ENCODE measurements around the gene TBX6.

Gene TBX6

DNA sequence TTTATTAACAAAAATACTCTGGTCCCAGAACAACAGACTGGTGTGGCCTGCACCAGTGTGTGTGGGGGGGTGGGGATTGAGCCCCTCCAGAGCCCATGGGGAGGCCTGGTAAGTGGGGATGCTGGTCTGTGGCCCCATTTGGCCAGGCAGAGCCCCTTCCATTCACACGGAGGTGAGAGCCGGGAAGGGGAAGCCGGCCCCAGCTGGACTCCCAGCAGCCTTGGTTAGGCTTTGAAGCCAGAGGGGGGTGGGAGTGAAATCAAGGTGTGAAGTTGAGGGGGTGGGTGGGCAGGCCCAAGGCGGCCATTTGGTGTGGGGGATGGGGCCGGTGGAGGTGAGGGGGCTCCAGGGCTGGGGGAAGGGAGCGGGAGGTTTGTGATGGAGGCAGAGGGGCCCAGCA lies 5.9 kb downstream of the TBX6 start:
- DNase-seq, result no peak

DNA sequence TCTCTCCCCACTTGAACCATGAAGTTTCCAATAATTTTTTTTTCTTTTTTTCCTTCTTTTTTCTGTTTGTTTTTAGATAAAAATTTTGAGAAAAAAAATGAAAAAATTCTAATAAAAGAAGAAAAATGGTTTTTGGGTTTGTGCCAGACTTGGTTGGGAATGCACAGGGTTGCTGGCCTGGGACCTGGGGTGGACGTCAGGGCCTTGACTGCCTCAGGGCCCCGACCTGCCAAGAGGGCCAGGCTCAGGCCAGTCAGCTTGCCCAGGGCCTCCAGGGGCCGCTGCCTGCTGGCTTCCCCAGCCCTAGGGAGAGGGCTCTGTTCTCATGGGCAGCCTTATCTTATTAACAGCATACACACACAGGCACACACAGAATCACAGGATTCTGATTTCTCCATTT lies 6.5 kb downstream of the TBX6 start:
- DNase-seq, result no peak

DNA sequence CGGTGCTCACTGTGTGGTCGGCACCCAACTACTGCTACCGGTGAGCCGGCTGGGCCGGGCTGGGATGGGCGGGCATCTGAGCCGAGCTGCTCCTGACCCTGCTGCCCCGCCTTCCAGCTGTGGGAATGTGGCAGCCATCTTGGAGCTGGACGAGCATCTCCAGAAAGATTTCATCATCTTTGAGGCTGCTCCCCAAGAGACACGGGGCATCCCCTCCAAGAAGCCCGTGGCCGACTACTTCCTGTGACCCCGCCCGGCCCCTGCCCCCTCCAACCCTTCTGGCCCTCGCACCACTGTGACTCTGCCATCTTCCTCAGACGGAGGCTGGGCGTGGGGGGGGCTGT lies 6.9 kb downstream of the TBX6 start:
- no peak for DNase-seq

DNA sequence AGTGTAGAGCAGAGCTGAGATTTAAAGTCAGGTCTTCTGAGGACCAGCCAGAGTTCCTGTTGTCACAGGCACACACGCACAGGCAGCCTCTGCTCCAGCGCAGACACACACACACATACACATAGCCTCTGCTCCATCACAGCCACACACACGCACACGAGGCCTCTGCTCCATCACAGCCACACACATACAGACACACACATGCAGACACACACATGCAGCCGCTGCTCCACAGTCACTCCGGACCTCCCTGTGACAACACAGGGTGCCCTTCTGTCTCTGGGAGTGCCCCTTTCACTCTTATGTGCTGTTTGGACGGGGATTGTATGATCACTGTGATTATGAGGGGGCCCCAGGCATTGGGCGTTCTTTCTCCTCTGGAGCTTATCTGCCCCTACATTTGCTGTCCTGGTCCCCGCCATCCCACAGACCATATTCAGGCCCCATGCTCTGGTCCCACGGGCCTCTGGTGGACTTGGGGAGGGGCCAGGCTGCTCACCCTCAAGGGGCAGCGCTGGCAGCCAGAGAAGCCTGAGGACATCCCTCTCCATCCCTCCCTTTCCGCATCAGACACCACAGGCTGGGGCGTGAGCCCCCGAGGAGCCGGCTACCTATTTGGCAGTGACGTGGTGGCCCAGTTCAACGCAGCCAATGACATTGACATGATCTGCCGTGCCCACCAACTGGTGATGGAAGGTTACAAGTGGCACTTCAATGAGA lies 7.5 kb downstream of the TBX6 start:
- no peak for DNase-seq

DNA sequence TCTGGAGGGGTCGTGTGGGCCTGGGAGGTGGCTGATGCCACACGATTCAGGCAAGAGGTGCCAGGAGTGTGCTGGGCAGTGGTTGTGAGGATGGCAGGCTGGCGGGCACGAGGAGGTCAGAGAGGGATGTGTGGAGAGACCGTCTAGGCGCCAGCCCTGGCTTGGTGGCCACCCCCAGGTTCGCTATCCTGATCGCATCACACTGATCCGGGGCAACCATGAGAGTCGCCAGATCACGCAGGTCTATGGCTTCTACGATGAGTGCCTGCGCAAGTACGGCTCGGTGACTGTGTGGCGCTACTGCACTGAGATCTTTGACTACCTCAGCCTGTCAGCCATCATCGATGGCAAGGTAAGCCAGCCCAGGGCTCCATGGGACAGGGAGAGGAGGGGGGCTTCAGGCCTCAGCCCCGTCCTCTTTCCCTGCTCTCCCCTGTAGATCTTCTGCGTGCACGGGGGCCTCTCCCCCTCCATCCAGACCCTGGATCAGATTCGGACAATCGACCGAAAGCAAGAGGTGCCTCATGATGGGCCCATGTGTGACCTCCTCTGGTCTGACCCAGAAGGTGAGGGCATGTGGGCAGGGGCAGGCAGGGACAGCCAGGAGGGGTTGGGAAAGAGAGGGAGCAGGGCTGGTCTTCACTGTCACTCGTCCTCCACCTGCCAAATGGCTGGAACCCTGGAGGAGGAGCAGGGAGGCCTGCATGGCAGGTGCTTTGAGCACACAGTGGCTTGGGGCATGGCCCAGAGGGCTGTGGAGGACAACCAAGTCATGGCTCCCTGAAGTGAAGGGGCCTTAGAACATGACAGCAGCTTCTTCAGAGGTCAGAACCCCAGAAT lies 8.3 kb downstream of the TBX6 start:
- no peak for DNase-seq

DNA sequence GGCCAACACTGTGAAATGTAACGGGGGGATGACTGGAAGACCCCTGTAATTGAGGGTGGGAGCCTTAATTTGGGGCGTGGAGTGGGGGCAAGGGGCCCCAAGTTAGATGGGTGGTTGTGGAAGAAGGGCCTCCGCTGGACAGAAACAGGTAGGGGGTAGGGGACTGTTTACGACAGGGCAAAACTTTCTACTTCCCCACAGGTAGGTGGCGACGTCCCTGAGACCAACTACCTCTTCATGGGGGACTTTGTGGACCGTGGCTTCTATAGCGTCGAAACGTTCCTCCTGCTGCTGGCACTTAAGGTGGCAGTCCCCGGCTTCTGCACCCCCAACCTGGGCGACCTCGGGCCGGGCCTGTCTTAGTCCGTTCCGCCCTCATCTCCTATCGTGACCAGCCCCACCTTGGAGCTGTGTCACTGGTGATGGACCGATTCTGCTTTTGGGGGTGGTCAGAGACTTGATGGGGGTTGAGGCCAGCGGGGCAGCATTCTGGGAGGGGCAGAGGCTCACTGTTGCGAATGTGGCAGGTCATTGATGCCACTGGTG lies 9.1 kb downstream of the TBX6 start:
- DNase-seq, result no peak

DNA sequence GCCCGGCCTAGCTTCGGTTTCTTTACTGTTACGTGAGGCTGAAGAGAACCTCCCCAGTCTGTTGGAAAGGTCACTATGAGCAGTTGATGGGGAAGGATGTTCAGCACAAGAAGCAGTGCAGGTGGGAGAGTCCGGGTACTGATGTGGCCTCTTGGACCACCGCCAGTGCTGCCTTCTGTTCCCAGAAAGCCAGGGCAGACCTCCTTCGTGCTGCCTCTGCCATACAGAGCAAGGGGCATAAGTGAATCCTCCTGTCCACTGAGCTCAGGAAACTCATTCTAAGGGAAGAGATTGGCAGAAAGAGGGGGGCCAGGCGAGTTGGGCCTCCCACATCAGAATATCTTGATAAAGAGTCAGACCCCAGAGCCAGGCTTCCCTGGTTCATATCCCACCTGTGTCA lies 12.2 kb downstream of the TBX6 start:
- DNase-seq, result no peak

DNA sequence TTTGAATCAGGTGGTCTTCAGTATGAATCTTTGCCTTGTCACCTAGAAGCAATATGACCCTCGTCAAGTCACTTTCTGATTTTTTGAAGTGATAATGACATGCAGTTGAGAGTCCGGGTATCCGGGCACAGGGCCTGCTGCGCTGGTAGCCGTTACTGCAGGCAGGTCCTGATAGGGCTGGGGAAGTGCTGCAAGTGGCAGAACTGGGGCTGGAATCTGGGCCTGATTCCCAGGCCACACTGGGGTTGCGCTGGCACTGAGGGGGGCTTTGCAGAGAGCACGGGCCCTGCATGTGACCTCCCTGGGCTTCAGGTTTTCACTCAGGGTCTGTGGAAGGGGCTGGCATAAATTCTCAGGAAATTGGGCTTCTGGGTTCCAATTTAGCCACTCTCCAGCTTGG lies 13.0 kb downstream of the TBX6 start:
- no peak for DNase-seq

DNA sequence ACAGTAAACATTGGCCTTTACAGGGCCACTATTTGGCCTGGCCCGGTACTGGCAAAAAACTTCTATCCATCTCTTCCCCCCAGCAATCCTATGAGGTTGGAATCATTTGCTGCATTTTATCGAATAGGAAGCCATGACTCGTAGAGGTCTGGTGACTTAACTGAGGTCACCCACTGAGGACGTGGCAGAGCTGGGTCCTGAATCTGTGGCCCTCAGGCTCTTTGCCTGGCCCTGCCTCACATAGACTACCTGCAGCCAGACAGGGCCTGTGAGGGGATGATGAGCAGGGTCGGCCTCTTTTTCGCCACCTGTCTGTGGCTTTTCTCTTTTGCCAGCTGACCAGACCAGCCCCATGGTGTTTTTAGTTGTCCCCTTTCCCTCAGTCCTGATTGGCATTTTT lies 14.1 kb downstream of the TBX6 start:
- no peak for DNase-seq

DNA sequence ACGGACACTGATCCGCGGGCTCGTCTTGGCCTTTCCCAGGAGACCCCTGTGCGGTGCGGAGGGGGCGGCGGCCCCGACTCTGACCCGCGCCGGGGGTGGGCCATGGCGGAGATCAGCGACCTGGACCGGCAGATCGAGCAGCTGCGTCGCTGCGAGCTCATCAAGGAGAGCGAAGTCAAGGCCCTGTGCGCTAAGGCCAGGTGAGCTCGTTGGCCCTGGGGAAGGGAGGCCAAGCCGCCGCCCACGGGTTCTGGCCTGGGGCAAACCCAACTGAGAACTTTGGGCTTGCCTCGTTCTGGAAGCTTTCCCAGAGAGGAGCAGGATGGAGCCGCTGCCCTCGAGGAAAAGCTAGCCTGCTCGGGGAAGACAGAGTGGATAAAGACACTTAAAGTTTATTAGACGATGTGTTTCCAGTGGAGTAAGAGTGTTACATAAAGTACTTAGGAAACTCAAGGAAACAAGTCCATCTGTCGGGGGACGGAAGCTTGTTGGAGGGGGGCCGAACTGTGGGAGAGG lies 15.4 kb downstream of the TBX6 start:
- DNase-seq, result no peak

DNA sequence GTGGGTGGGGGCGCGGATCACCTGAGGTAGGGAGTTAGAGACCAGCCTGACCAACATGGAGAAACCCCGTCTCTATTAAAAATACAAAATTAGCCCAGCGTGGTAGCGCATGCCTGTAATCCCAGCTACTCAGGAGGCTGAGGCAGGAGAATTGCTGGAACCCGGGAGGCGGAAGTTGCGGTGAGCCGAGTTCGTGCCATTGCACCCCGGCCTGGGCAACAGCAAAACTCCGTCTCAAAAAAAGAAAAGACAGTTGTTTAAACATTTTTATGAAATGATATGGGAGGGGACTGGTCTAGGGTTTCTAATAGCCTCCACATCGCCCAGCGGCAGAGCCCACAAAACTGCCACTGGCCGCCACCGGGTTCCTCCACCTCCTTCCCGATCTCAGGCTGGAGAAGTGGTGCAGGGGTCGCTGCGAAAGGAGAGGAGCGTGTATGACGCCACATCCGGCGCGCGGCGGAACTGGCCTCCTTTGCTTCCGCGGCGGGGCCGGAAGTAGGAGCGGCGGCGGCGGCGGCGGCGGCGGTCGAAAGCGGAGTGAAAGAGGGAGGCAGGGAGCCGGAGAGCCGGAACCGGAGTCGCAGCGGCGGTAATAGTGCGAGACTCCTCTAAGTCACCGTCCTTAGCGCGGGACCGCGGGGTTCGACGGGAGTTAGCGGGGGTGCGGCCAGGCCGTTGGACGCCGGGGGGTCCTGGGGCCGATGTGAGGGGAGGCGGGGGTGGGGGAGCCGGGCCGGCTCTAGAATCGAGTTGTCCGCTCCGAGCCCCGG lies 16.0 kb downstream of the TBX6 start, which contains the start of gene PPP4C:
Gene PPP4C (plus strand): TSS at position 492 of the 773 bp plus-strand sequence. CDS start 384 bp downstream, outside the sequence.
- peak; percentile 84 for DNase-seq

DNA sequence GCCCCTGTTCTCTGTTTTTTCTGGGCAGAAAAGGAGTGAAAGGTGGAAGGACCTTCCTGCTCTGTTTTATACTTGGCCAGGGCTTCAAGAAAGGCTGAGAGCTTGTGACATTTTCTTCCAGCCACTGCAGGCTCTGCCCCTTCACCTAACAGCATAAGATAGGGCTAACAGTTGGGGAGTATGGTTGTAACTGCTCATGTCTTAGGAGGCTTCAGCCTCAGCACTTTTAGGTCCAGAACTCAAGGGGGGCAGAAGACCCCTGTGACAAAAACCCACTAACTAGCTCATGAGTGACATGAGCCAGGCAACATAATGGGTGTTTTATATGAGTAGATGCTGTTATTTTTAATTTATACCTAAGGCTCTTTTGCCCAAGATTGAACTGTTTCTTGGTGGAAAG lies 21.2 kb downstream of the TBX6 start:
- DNase-seq, result no peak

DNA sequence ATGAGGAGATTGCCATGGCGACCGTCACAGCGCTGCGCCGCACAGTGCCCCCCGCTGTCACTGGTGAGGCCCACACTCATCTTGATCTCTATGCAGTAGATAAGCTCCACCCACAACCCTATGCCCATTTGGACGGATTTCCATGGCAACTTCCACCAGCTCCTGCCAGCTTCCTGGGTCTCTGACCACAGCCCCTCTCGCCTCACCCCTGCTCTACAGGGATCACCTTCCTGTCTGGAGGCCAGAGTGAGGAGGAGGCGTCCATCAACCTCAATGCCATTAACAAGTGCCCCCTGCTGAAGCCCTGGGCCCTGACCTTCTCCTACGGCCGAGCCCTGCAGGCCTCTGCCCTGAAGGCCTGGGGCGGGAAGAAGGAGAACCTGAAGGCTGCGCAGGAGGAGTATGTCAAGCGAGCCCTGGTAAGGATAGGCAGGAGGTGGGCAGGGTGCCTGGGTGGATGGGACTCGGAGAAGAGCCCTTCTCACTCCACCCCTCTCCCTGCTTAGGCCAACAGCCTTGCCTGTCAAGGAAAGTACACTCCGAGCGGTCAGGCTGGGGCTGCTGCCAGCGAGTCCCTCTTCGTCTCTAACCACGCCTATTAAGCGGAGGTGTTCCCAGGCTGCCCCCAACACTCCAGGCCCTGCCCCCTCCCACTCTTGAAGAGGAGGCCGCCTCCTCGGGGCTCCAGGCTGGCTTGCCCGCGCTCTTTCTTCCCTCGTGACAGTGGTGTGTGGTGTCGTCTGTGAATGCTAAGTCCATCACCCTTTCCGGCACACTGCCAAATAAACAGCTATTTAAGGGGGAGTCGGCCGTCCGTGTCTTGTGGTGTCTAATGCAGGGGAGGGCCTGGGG lies 21.9 kb downstream of the TBX6 start:
- DNase-seq, result no peak

DNA sequence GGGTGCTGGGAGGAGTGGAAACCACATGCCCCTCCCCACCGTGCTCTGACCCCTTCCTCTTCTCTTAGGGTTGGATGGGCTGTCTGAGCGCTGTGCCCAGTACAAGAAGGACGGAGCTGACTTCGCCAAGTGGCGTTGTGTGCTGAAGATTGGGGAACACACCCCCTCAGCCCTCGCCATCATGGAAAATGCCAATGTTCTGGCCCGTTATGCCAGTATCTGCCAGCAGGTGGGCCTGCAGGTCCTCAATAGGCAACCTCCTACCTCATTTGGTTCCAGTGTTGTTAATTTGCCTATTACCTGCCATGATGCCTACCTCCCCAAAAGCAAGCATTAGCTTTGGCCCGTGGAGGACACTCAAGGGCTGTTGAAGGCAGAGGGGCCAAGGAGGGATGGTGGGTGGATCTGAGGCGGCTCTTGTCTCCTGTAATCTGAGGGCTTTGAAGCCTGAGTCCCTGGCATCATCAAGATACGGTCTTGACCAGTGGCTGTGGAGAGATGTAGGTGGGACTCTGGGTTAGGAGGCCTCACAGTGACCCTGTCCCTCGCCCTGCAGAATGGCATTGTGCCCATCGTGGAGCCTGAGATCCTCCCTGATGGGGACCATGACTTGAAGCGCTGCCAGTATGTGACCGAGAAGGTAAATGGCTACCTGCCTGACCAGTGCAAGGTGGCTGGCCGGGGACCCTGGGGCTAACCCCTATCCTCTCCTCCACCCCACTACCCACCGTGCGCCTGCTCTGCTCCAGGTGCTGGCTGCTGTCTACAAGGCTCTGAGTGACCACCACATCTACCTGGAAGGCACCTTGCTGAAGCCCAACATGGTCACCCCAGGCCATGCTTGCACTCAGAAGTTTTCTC lies 22.7 kb downstream of the TBX6 start:
- no peak for DNase-seq

DNA sequence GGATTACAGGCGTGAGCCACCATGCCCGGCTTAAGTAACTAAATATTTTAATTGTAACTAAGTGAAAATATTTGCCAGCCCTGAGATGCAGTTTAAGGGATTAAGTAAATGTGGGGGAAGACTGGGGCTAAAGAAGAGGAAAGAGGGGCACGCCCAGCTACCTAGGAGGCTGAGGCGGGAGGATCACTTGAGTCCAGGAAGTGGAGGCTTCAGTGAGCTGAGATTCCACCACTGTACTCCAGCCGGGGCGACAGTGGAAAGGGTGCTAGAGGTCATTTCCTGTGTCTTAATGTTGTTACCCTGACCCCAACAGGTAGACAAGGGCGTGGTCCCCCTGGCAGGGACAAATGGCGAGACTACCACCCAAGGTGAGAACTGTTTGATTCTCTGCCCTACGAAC lies 23.4 kb downstream of the TBX6 start:
- no peak for DNase-seq

DNA sequence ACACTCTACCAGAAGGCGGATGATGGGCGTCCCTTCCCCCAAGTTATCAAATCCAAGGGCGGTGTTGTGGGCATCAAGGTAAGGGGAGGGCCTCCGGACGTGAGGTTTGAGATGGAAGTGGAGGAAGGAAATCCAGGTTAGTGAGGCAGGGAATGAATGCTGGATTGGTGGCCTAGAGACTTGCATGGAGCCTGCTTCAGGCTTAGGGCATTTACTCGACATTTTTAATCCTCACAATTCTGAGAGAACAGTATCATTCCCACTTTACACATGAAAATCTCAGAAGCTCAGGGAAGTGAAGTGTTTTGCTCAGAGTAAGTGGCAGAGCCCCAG lies 24.2 kb downstream of the TBX6 start:
- DNase-seq, result no peak

DNA sequence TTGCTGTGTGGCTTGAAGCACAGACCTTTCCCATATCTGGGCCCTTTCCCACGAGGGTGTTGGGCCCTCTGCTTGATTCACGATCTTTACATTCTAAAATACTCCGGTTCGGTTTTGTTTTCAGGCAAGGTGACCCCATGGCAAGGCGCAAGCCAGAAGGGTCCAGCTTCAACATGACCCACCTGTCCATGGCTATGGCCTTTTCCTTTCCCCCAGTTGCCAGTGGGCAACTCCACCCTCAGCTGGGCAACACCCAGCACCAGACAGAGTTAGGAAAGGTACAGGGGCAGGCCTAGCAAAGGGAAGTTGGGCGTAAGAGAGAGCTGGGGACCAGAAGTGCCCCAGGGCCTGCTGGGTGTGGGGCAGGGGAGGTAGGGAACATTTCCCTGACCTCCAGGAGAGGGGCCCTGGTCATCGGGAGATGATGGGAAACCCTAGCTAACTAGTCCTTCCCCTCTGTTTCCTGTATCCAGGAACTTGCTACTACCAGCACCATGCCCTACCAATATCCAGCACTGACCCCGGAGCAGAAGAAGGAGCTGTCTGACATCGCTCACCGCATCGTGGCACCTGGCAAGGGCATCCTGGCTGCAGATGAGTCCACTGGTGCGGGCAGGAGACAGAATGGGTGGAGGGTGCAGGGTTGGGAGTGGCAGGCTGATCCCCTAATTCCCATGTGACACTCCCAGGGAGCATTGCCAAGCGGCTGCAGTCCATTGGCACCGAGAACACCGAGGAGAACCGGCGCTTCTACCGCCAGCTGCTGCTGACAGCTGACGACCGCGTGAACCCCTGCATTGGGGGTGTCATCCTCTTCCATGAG lies 24.8 kb downstream of the TBX6 start:
- DNase-seq, result no peak

DNA sequence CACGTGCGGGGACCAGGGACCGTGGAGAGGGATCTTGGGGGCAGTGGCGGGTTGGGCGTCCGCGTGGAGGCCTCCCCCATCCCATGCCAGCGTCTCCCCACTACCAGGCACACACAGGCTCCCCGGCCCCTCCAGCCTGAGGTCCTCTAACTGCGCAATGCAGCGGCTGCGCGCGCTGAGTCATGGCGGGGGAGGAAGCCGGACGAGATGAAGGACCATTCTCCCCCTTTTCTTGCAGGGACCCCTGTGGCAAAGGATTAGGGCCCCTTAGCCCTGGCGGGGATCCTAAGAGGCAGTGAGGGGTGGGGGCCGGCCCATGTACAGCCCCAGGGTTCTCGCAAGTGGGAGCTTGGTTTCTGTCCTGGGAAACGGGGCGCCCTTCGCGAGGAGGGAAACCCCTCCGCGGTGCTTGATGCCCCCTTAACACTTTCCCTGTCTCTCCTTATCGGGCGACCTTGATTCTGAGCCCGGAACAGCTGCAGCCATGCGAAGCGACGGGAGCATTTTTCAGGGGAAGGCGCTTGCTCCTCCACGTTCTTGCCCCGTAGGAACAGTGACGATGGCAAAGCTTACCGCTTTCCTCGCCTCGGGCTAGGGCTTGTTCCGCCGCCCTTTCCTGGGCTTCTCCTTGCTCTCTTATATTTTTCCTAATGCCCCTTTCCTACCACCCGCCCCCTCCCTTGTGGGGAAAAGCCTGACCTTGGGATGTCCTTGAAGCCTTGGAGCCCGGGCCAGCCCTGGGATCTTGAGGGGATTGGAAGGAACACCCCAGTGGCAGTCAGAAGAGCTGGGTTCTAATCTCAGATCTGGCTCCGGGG lies 25.6 kb downstream of the TBX6 start:
- DNase-seq, result no peak

Measured in NCI-H774 (cell line).